ENCODE measurements around the gene DMKN.

- TF ChIP-seq CTCF (IDR thresholded peaks at IDR 0.05; ENCODE audit: control extremely low read depth in 1 of 3, insufficient read depth in 1 of 3, low read depth in 1 of 3, low read length in 3 of 3), result peak; percentile 83 to 84 (median 84)
- no peak for TF ChIP-seq POLR2A (IDR thresholded peaks at IDR 0.05; ENCODE audit: control extremely low read depth in 1 of 2, low read depth in 2 of 2, low read length in 2 of 2)
- TF ChIP-seq, protein P1, sequence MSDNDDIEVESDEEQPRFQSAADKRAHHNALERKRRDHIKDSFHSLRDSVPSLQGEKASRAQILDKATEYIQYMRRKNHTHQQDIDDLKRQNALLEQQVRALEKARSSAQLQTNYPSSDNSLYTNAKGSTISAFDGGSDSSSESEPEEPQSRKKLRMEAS (IDR thresholded peaks at IDR 0.05), result no peak
- TF ChIP-seq, protein P2, sequence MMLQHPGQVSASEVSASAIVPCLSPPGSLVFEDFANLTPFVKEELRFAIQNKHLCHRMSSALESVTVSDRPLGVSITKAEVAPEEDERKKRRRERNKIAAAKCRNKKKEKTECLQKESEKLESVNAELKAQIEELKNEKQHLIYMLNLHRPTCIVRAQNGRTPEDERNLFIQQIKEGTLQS (IDR thresholded peaks at IDR 0.05; ENCODE audit: insufficient read depth, low read depth, low read length), result no peak
- TF ChIP-seq, protein P3, sequence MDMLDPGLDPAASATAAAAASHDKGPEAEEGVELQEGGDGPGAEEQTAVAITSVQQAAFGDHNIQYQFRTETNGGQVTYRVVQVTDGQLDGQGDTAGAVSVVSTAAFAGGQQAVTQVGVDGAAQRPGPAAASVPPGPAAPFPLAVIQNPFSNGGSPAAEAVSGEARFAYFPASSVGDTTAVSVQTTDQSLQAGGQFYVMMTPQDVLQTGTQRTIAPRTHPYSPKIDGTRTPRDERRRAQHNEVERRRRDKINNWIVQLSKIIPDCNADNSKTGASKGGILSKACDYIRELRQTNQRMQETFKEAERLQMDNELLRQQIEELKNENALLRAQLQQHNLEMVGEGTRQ (IDR thresholded peaks at IDR 0.05; ENCODE audit: low read length), result no peak
- no peak for TF ChIP-seq POLR2AphosphoS5 (IDR thresholded peaks at IDR 0.05; ENCODE audit: low read depth, low read length)
- TF ChIP-seq SIX5 (IDR thresholded peaks at IDR 0.05; ENCODE audit: low read depth, low read length), result no peak
- TF ChIP-seq FOSL1 (IDR thresholded peaks at IDR 0.05; ENCODE audit: insufficient read depth, low read depth, low read length), result no peak
- no peak for TF ChIP-seq JUND (IDR thresholded peaks at IDR 0.05; ENCODE audit: low read length)
- TF ChIP-seq SRF (IDR thresholded peaks at IDR 0.05; ENCODE audit: low read depth, low read length), result no peak
Measured at GRCh38 chr19:35468637-35469036, 44.8 kb downstream of the DMKN start.

Data from H1 (cell line).